ENCODE results near the gene HDGFL2. TPM values are rescaled to one million over a fixed set of nuclear protein-coding genes. Genes with fewer than 3 reads are reported as not detected.

The HDGFL2 gene
- total RNA-seq, 1 donor from 2014 or later: 75.6 TPM

GRCh38 chr19:4449022-4449638 lies 23.0 kb upstream of the HDGFL2 start:
- no peak overlapping the region for H3K27ac Mint-ChIP-seq

DNA sequence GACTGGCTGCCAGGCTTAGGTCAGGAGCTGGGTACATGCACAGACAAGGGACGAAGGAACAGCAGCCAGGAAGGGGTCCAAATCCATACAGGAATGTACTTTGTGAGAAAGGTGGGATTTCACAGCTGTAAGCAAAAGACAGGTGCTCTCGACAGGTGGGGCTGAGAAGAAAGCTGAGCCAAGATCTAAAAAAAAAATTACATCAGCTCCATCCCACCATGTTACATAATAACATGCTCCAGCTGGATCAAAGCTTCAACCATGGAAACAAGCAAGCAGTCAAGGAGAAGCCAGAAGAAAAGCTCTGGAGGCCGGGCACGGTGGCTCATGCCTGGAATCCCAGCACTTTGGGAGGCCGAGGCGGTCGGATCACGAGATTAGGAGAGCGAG lies 22.5 kb upstream of the HDGFL2 start:
- intact Hi-C loops (cut with micrococcal nuclease): loop anchor here (10.0 kb wide), 1 partner anchor 45 kb away; the partner anchor contains the start of genes CHAF1A and SH3GL1

More at GRCh38 chr19:4449022-4449638, 23.0 kb upstream of the HDGFL2 start:
- no peaks in the 10 kb centered on the region for H3K9me3 Mint-ChIP-seq
- H3K4me1 Mint-ChIP-seq (ENCODE audit: low read depth): no peaks in the 10 kb centered on the region
- DNase-seq (ENCODE audit: low spot score): no peak
- no peak overlapping the region for H3K4me3 Mint-ChIP-seq (ENCODE audit: low read depth)
- intact Hi-C loops (cut with micrococcal nuclease): no loop called here
- H3K36me3 Mint-ChIP-seq (ENCODE audit: low read depth): peaks cover 35% of the 10 kb centered on the region
- no peaks in the 10 kb centered on the region for H3K27me3 Mint-ChIP-seq (ENCODE audit: low read depth)

DNA sequence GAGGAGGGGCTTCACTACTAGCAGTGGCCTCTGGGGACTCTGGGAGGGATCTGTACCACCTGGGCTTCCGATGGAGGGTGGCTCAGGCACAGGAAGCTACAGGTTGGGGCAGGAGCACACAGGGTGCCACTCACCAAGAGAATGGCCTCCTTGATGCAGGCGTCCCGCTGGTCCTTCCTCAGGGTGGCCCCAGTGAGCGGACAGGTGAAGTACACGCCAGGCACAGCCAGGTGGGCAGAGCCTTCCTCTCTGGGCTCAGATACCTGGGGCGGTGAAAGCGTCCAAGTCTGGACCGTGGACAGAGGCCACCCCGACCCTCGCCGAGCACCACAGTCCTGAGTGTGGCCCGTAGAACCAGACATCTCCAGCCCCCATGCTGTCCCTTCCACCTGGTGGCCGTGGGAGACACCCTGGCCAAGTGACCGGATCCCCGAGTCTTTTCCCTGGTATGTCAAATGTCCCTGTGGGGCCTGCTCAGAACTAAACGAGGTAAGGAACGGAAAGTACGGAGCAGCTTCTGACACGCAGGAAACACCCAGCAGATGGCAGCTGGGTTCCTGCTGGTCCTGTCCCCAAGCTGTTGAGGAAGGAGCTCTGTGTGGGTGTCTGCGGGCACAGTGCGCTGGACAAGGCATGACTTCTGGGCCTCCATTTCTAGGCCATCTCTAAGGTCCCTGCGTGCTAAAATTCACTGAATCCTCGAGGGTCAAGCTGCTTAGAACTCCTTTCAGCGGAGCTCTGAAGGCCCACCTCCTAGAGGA lies 19.7 kb upstream of the HDGFL2 start:
- H3K4me3 Mint-ChIP-seq (ENCODE audit: low read depth): no peak overlapping the region
- DNase-seq (ENCODE audit: low spot score): no peak
- peaks cover 23% of the 10 kb centered on the region for H3K36me3 Mint-ChIP-seq (ENCODE audit: low read depth)
- H3K9me3 Mint-ChIP-seq: no peaks in the 10 kb centered on the region
- no peaks in the 10 kb centered on the region for H3K27me3 Mint-ChIP-seq (ENCODE audit: low read depth)
- no peak overlapping the region for H3K27ac Mint-ChIP-seq
- intact Hi-C loops (cut with micrococcal nuclease): loop anchor here (10.0 kb wide), 1 partner anchor 48 kb away; the partner anchor contains the start of genes CHAF1A and SH3GL1
- peaks cover 10% of the 10 kb centered on the region for H3K4me1 Mint-ChIP-seq (ENCODE audit: low read depth)

More for the DNA sequence above, 22.5 kb upstream of the HDGFL2 start:
- Mint-ChIP-seq H3K4me3 (ENCODE audit: low read depth) (no peak overlapping the region), H3K36me3 (ENCODE audit: low read depth) (peaks cover 31% of the 10 kb centered on the region), H3K9me3 (no peaks in the 10 kb centered on the region), H3K4me1 (ENCODE audit: low read depth) (no peaks in the 10 kb centered on the region), H3K27ac (no peak overlapping the region), H3K27me3 (ENCODE audit: low read depth) (no peaks in the 10 kb centered on the region)
- no peak for DNase-seq (ENCODE audit: low spot score)

- DNase-seq (ENCODE audit: low spot score): no peak
- H3K36me3 Mint-ChIP-seq (ENCODE audit: low read depth): peaks cover 17% of the 10 kb centered on the region
- H3K4me1 Mint-ChIP-seq (ENCODE audit: low read depth): peaks cover 12% of the 10 kb centered on the region
- H3K27ac Mint-ChIP-seq: no peak overlapping the region
- intact Hi-C loops (cut with micrococcal nuclease): loop anchor here (10.0 kb wide), 1 partner anchor 49 kb away; the partner anchor contains the start of genes CHAF1A and SH3GL1
- H3K4me3 Mint-ChIP-seq (ENCODE audit: low read depth): no peak overlapping the region
- no peaks in the 10 kb centered on the region for H3K27me3 Mint-ChIP-seq (ENCODE audit: low read depth)
- H3K9me3 Mint-ChIP-seq: no peaks in the 10 kb centered on the region
These were observed 18.6 kb upstream of the HDGFL2 start for GRCh38 chr19:4453232-4454179.

GRCh38 chr19:4454747-4455718 lies 17.1 kb upstream of the HDGFL2 start:
- intact Hi-C loops (cut with micrococcal nuclease): loop anchor here (10.0 kb wide), 1 partner anchor 50 kb away; the partner anchor contains the start of genes CHAF1A and SH3GL1
- H3K4me3 Mint-ChIP-seq (ENCODE audit: low read depth): peak overlapping the region; percentile 2
- DNase-seq (ENCODE audit: low spot score): no peak
- H3K27ac Mint-ChIP-seq: no peak overlapping the region
- no peaks in the 10 kb centered on the region for H3K9me3 Mint-ChIP-seq
- peaks cover 6% of the 10 kb centered on the region for H3K36me3 Mint-ChIP-seq (ENCODE audit: low read depth)
- peaks cover 12% of the 10 kb centered on the region for H3K4me1 Mint-ChIP-seq (ENCODE audit: low read depth)
- no peaks in the 10 kb centered on the region for H3K27me3 Mint-ChIP-seq (ENCODE audit: low read depth)

DNA sequence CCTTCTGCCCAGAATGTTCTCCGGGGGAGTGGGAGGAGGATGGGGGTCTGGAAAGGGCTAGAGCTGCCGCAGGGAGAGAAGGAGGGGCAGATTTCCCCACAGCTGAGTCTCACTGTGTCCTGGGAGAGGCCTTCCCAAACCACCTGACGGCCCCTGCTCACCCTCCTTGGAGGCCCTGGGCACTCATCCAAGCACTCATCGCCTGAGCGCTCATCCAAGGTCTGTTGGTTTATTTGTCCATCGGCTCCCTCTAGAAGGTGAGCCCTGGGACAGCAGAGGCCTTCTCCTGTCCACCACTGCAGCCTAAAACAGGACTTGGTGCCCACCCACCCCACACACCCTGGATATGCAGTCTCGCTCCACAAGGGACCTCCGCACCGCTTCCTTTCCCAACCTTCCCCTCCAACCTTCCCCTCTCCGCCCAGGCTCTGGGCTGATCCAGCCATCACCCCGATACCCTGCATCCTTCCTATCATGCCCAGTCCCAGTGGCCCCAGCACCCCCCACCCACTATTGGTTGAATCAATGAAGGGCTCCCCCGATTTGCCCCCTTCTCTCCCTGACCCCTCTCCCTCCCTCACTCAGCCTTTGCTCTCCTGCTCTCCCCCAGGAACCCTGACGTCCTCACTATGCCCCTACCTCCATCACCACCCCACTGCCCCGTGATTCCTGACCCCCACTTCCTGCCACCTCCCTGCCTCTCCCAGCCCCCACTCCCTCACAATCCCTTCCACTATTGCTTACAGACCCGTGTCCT lies 16.2 kb upstream of the HDGFL2 start:
- H3K9me3 Mint-ChIP-seq: no peaks in the 10 kb centered on the region
- no peak for DNase-seq (ENCODE audit: low spot score)
- peaks cover under 1% of the 10 kb centered on the region for H3K36me3 Mint-ChIP-seq (ENCODE audit: low read depth)
- H3K4me1 Mint-ChIP-seq (ENCODE audit: low read depth): peaks cover 12% of the 10 kb centered on the region
- H3K27ac Mint-ChIP-seq: peak overlapping the region; percentile 79
- intact Hi-C loops (cut with micrococcal nuclease): loop anchor here (2.0 to 10.0 kb wide), 2 partner anchors 17 to 51 kb away; partner anchors contain the start of genes CHAF1A, HDGFL2 and SH3GL1
- H3K27me3 Mint-ChIP-seq (ENCODE audit: low read depth): no peaks in the 10 kb centered on the region
- H3K4me3 Mint-ChIP-seq (ENCODE audit: low read depth): peak overlapping the region; percentile 92

DNA sequence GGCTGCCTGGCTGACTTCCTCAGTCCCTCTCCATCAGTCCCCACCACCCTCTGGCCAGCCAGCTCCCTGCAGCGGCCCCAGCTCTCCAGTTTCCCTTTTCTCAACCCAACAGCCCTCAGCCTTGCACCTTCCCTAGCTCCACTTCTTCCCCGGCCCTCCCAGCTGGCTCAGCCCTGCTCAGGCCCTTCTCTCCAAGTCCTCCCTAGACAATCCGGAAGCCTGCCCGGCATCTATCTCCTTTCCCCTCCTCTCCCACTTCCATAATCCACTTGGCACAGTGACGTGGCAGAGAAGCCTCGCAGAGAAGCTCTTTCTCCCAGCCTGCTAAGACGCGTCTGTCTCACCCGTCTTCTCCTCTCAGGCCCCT lies 15.6 kb upstream of the HDGFL2 start:
- H3K4me3 Mint-ChIP-seq (ENCODE audit: low read depth): peak overlapping the region; percentile 92
- intact Hi-C loops (cut with micrococcal nuclease): loop anchor here (2.0 to 10.0 kb wide), 2 partner anchors 16 to 52 kb away; partner anchors contain the start of genes CHAF1A, HDGFL2 and SH3GL1

GRCh38 chr19:4456843-4457653 lies 15.0 kb upstream of the HDGFL2 start:
- DNase-seq (ENCODE audit: low spot score): peak; percentile 35
- no peaks in the 10 kb centered on the region for H3K27me3 Mint-ChIP-seq (ENCODE audit: low read depth)
- intact Hi-C loops (cut with micrococcal nuclease): loop anchor here (1.0 to 10.0 kb wide), 3 partner anchors 16 to 210 kb away; partner anchors contain the start of genes CHAF1A, HDGFL2, SH3GL1 and YJU2
- H3K36me3 Mint-ChIP-seq (ENCODE audit: low read depth): no peaks in the 10 kb centered on the region
- H3K27ac Mint-ChIP-seq: peak overlapping the region; percentile 79
- H3K4me3 Mint-ChIP-seq (ENCODE audit: low read depth): peak overlapping the region; percentile 92
- H3K9me3 Mint-ChIP-seq: no peaks in the 10 kb centered on the region
- H3K4me1 Mint-ChIP-seq (ENCODE audit: low read depth): peaks cover 12% of the 10 kb centered on the region

More for the DNA sequence above, 15.6 kb upstream of the HDGFL2 start:
- Mint-ChIP-seq H3K36me3 (ENCODE audit: low read depth) (no peaks in the 10 kb centered on the region), H3K9me3 (no peaks in the 10 kb centered on the region), H3K4me1 (ENCODE audit: low read depth) (peaks cover 12% of the 10 kb centered on the region), H3K27ac (peak overlapping the region; percentile 79), H3K27me3 (ENCODE audit: low read depth) (no peaks in the 10 kb centered on the region)
- DNase-seq (ENCODE audit: low spot score): no peak

DNA sequence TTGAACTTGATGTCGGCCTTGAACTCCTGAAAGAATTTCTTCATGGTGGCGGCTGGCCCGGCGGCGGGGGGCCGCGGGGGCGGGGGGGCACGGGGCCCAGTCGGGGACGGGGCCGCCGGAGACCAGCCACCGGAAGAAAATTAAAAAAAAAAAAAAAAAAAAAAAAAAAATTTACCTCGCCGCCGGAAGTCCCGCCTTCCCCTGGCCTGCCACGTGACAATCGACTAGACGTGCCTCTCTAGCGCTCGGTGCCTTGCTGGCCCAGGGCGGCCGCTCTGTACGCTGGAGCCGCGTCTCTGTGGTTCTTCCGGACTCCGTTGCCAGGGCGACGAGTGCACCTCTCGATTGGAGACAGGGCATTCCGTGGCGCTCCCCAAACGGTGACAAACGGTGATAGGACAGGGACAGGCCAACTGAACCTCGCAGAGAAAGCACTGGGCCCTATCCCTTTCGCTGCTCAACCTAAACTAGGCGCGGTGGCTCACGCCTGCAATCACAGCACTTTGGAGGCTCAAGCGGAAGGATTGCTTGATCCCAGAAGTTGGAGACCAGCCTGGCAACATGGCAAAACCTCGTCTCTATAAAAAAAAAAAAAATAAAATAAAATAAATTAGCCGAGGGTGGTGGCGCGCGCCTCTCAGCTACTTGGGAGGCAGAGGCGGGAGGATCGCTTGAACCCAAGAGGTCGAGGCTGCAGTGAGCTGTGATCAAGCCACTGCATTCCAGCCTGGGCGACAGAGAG lies 14.3 kb upstream of the HDGFL2 start, which contains the start of gene UBXN6:
TSS of gene UBXN6 (minus strand) at position 141 of the 742 bp plus-strand sequence. CDS start at position 44, 97 bp downstream.
- Mint-ChIP-seq H3K4me3 (ENCODE audit: low read depth) (peak within 1 kb of the TSS; percentile 92), H3K27ac (peak within 1 kb of the TSS; percentile 85), H3K27me3 (ENCODE audit: low read depth) (no peaks in the 10 kb centered on the region)

More for the DNA sequence above, 14.3 kb upstream of the HDGFL2 start, which contains the start of gene UBXN6:
- intact Hi-C loops (cut with micrococcal nuclease): loop anchor here (1.0 to 10.0 kb wide), 3 partner anchors 15 to 211 kb away; partner anchors contain the start of genes CHAF1A, HDGFL2, SH3GL1 and YJU2
- H3K36me3 Mint-ChIP-seq (ENCODE audit: low read depth): no peaks in the 10 kb centered on the region
- DNase-seq (ENCODE audit: low spot score): peak; percentile 98
- H3K4me1 Mint-ChIP-seq (ENCODE audit: low read depth): peaks cover 12% of the 10 kb centered on the region
- H3K9me3 Mint-ChIP-seq: no peaks in the 10 kb centered on the region
